Non-pigmented ciliary epithelial cell (primary cell): ENCODE measurements around the gene MRGPRG.

Experiments
- DNase-seq: peaks from one replicate; pipeline ENCODE4 v3.0.0-alpha.2; 2010; ENCODE audit warnings: low read depth

MRGPRG gene

GRCh38 chr11:3206922-3207204, 11.8 kb downstream of the MRGPRG start:
- DNase-seq, result no peak

GRCh38 chr11:3206156-3206921, 12.3 kb downstream of the MRGPRG start:
- DNase-seq, result no peak

- no peak for DNase-seq
Observed at GRCh38 chr11:3205261-3206155, 13.1 kb downstream of the MRGPRG start.

- no peak for DNase-seq
Observed at GRCh38 chr11:3204141-3205015, 14.2 kb downstream of the MRGPRG start.

- no peak for DNase-seq
Observed at GRCh38 chr11:3203221-3204043, 15.2 kb downstream of the MRGPRG start.

- no peak for DNase-seq
Observed at GRCh38 chr11:3202759-3203158, 15.9 kb downstream of the MRGPRG start.

GRCh38 chr11:3202305-3202704, 16.3 kb downstream of the MRGPRG start:
- DNase-seq, result no peak

GRCh38 chr11:3201677-3202181, 16.9 kb downstream of the MRGPRG start:
- no peak for DNase-seq

- no peak for DNase-seq
Observed at GRCh38 chr11:3201112-3201581, 17.5 kb downstream of the MRGPRG start.

GRCh38 chr11:3200388-3201111, 18.1 kb downstream of the MRGPRG start:
- DNase-seq, result no peak

- DNase-seq, result no peak
Observed at GRCh38 chr11:3199537-3200295, 18.9 kb downstream of the MRGPRG start.

- DNase-seq, result no peak
Observed at GRCh38 chr11:3198815-3199214, 19.8 kb downstream of the MRGPRG start.

GRCh38 chr11:3197878-3198528, 20.6 kb downstream of the MRGPRG start:
- no peak for DNase-seq

- DNase-seq, result no peak
Observed at GRCh38 chr11:3197044-3197695, 21.4 kb downstream of the MRGPRG start.

- no peak for DNase-seq
Observed at GRCh38 chr11:3196161-3197043, 22.2 kb downstream of the MRGPRG start.

- no peak for DNase-seq
Observed at GRCh38 chr11:3195251-3196160, 23.1 kb downstream of the MRGPRG start.
